Stimulated activated CD8-positive, alpha-beta memory T cell treated with anti-CD3 and anti-CD28 coated beads, Interleukin-15, amount 100 ng/mL, for 1 hour (primary cell): ENCODE data around the gene NKX6-2.
"Not testable (repeated sequence)": the region's sequence is repeated elsewhere in the genome, so short reads cannot be mapped to it uniquely, and the experiment has no call there.

Experiments used
- DNase-seq: peaks from one replicate; pipeline ENCODE4 v3.0.0-alpha.2; 2020; ENCODE audit warnings: low read depth

NKX6-2 gene

DNA sequence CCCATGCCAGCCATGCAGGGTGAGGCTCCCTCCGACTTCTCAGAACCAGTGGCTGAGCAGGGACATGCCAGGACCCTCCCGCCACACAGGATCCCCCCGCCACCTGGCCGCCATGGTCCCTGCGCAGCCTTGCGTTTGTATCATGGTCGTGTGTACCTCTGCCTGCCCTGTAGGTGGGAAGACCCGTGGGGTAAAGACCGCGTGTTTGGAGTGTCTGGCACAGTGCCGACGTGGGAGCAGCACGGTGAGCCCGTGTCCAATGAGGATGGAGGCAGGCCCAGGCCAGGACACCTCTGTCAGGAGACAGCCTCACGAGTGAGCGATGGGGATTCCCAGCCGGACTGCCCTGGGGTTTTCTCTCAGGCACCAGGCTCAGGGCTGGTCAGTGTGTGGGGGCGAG is 31.9 kb downstream of the NKX6-2 start:
- DNase-seq: no peak

DNA sequence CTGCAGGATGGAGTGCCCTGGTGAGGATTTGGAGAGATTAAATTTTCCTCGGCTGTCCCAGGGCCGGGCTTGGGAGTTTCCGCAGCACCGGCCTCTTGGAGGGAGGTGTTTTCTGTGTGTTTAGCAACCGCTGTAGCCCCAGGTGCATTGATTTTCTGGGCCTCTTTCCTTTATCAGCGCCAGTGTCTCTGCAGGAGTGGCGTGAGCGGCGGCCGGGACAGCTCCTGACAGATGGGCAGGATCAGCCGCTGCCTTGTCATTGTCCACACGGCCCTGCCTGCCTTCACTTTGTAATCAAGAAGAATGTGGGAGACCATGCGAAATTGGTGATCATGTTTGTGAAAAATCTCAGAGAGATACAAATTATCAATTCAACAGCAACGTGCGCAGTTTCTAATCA is 32.4 kb downstream of the NKX6-2 start:
- DNase-seq: no peak

DNA sequence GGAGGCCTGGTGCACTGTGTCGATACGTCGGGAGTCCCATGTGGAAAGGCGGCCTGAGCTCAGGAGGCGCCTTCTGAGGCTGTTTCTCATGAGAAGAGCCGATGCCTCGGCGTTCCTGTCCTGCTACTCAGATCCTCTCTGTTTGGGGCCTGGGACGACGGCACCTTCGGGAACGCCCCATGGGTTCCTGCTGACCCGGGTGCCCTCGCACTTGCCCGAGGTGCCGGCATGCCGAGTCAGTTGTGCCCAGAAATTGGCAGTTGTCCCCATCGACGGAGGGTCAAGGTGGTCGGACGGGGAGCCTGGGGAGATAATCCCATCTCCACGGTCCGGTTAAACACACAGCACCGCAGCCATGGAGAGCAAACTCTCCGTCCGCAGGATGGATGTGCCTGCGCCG is 33.0 kb downstream of the NKX6-2 start:
- no peak for DNase-seq

DNA sequence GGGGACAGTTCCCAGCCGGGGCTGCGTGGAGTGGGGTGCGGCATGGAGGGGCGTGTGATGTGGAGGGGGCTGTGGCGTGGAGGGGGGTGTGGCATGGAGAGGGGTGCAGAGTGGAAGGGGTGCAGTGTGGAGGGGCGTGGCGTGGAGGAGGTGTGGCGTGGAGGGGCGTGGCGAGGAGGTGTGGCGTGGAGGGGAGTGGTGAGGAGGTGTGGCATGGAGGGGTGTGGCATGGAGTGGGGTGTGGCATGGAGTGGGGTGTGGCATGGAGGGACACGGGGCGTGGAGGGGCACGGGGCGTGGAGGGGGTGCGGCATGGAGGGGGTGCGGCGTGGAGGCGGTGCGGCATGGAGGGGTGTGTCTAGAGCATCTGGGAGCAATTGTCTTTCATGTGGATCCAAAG is 33.6 kb downstream of the NKX6-2 start:
- DNase-seq: no peak

DNA sequence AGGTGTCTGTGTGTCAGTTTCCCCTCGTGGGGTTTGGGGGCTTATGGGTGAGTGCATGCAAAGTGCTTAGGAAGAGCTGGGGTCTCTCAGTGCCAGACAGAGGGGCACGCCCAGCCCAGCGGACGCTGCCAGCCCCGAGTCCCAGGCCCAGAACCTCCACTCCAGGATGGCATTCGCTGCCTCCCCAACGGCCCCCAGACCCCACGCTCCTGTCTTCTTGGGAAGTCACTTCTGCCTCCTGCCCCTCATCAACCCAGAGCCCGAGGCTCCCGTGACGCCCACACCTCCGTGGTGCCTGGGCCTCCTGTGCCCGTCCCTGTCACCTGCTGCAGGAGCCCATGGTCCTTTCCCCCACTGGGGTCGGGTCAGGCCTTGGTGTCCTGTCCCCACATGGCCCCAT is 35.0 kb downstream of the NKX6-2 start:
- no peak for DNase-seq

DNA sequence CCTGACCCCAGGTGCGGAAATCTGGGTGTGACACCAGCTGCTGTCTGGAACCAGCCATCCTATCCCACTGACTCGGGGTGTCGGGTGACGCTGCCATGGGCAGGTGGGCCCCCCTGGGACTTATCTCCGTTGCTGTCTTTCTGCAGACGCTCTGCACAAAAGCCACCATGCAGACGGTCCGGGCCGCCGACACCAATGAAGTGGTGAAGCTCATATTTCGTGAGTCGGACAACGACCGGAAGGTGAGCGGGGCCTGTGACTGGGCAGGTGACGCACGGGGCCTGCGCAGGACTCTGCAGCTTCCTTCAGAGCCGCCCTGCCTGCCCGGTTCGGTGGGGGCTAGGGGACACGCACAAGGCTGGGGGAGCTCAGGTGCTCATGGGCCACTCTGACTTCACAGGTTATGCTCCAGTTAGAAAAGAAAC is 36.6 kb downstream of the NKX6-2 start:
- DNase-seq: no peak

DNA sequence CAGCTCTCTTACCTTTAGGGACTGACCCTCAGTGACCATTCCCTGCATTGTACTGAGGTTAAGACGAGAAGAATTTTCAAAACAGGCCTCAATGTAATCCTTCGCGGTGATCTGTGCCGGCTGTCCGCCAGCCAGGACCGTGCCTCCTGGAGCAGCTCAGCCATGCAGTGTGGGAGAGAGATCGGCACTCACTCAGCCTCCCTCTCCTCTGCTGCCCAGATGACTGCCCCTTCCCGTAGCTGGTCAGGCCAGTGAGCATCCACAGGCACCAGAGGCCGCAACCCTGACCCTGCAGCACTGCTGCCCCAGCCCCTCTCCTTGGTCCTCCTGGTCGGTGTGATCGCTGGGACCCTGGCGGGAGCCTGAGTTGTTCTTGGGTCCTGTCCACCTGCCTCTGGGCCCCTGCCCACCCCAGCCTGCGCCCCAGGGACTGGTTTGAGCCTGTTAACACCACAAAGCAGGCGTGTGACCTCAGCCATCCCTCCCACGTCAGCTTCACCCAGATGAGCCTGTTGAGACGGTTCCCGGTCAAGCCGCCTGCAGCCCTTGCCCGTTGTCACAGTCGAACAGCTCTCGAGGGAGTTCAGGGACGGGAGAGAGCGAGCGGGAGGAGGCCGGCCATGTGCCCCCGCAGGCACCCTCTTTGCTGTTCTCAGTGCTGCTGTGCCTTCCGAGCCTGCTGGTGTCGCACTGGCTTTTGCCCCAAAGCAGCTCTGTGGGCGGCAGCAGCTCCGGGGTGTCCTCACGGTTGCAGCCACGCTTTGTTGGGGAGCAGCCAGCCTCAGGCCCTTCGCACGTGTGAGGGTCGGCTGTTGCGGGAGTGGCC is 37.2 kb downstream of the NKX6-2 start:
- DNase-seq: no peak

DNA sequence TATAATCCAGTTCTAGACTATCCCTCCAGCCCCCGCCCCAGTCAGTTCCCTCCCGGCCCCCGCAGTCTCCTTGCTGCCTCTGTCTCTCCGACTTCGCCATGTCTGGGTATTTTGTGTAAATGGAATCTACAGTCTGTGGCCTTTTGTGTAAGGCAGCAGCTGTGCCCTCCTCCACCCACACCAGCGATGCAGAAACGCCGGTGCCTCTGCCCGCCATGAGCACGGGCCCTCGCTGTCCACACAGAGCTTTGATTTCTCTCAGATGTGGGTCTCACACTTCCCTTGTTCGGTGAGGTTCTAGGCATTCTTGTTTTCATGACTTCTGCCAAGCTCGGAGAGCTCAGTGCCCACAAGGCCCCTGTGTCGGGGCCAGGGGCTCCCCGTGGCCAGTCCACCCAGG is 37.8 kb downstream of the NKX6-2 start:
- DNase-seq: no peak

DNA sequence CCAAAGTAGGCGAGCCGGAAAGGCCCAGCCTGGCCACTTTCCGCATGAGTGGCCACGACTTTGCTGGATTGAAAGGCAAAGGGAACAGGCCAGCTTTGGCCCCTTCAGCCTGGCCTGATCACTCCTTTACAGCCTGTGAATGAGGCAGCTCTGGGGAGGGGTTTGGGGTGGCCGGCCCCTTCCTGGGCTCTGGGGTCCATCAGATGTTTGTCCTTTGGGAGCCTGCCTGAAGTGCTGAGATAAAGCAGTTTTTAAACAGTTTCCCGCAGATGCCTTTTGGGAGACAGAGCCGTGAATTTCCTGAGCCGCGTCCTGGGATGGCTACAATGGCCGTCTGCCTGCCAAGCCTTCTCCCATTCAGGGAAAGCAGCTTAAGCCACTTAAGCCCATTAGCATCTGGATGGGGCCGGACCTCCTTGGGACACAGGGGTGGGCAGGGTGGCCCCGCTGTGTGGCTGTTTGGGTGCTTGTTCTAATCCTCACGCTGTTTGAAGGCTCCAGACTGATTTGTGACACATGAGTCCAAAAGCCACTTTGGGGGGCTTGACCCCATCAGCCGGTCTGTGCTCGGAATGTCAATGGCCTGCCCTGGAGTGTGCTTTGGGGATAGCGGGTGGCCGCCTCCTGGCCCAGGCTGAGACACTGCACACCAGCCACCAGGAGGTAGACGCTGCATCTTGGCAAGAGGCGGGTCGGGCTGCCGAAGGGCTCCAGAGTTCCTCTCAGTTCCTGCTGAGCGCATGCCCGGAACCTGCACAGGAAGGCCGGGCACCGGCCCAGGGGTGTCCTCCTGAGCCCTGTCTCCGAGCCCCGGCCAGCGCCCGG is 38.9 kb downstream of the NKX6-2 start:
- no peak for DNase-seq

DNA sequence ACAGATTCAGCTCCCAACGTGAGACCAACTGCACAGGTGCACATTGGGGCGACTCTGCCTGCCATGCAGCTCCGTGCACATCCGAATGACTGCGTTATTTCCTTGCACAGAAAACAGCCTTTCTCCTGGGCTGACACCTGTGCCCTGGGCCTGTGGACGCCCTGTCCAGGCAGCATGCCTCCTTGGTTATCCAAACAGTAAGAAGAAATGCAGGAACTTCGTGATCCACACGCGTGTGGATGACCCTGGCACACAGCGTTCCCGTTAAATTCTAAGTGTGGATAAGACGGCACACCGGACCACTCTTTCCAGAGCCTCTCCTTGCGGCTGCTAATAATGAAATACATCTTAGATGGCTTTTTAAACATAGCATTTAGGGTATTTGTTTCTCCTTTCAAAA is 39.6 kb downstream of the NKX6-2 start:
- no peak for DNase-seq

DNA sequence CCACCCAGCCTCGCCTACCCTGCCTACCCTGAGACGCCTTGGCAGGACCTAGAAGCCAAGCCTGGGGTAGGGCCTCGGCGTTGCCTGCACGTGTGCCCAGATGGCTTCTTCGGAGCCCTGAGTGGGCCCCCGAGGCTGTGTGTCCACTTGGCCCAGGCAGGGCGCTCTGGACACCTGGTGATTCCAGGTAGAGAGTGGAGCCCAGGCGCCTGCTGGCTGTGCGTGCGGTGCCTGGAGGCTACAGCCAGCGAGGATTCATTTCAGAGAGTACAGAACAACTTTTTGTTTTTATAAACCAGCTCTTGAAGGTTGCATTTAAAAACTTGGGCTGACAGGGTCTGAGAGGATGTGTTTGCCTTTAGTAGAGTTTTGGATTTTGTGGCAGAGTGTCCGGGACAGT is 40.0 kb downstream of the NKX6-2 start:
- no peak for DNase-seq

DNA sequence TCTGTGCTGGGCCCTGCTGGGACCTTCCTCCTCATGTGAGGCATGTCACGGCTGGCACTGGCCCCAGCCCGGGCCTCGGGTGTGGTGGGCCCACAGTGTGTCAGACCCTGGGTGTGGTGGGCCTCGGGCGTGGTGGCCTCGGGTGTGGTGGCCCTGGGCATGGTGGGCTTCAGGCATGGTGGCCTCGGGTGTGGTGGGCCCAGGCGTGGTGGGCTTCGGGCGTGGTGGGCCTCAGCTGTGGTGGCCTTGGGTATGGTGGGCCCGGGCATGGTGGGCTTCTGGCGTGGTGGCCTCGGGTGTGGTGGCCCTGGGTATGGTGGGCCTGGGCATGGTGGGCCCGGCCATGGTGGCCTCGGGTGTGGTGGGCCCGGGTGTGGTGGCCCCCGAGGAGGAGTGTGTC is 40.4 kb downstream of the NKX6-2 start:
- no peak for DNase-seq

DNA sequence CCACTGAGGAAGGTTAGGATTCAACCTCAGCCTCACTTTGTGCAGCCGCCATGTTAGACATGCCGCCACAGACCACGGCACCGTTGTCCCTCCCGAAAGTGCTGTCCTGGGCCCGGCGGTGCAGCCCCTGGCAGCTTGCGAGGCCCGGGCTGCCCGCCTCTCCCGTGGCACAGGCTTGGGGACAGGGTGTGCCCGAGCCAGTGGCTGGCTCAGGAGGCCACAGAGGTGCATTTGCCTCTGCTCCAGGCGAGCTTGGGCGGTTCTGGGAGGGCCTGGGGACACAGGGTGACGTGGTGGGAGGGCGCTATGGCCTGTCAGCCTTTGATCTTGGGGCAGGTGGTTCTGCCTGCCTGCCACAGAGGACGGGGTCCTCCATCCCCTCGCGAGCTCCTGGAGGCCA is 41.1 kb downstream of the NKX6-2 start:
- no peak for DNase-seq

DNA sequence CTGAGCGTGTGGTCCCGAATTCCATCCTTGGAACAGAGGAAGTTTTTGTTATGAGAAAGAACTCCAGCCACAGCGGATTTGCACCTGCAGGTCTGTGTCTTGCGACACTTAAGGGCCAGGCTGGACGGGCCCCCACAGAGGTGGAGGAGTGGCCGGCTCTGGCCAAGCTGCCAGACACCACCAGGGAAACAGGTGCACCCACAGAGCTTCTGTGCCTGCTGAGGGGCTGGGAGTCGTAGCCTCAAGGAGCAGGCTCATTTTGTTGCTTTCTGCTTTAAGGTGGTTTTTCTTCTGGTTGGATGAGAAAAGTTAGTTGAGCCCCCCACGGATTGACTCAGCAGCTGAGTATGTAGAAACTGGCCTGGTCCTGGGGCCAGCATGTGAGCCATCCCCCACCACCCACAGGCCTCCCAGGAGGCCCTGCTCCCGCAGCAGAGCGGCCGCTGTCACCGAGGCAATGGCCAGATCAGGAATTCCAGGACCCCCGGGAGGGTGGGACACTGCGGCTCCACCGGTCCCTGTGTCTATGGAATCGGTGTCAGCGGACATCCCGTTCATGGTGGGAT is 41.9 kb downstream of the NKX6-2 start:
- DNase-seq: no peak

DNA sequence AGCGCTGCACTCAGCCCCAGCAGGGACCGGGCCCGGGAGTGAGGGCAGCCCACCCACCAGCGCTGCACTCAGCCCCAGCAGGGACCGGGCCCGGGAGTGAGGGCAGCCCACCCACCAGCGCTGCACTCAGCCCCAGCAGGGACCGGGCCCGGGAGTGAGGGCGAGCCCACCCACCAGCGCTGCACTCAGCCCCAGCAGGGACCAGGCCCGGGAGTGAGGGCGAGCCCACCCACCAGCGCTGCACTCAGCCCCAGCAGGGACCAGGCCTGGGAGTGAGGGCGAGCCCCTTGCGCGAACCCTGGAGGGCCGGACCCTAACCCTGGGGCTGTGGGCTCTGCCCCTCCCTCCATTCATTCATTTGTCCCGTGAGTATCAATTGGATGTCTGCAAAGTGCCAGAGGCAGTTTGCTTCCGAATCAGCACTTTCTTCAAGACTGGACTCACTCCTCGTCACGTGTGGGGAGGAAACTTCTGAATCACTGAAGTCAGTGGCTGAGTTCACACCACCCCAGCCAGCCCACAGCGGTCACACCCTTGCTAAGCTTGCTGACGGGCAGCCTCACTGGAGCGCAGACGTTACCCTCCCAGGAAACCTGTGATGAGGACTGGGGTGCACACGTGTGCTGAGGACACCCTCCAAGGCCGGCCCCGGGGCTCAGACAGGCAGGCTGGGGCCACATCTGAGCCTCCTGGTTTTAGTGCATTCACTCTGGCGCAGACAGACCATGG is 42.6 kb downstream of the NKX6-2 start:
- not testable (repeated sequence) for DNase-seq

DNA sequence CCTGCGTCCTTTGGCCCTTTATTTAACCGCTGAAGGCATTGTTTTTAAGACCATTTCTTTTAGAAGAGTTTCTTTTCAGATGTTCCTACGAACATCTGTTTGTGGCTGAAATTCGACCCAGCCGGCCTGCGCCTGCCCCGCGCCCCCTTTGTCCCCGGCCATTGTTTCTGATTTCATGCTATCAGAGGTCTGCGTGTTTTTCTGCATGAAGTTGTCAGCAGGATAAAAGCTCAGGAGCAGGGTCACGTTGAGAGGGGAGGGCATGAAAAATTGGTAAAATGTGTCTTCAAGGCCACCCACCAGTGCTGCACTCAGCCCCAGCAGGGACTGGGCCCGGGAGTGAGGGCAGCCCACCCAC is 43.1 kb downstream of the NKX6-2 start:
- DNase-seq: no peak

DNA sequence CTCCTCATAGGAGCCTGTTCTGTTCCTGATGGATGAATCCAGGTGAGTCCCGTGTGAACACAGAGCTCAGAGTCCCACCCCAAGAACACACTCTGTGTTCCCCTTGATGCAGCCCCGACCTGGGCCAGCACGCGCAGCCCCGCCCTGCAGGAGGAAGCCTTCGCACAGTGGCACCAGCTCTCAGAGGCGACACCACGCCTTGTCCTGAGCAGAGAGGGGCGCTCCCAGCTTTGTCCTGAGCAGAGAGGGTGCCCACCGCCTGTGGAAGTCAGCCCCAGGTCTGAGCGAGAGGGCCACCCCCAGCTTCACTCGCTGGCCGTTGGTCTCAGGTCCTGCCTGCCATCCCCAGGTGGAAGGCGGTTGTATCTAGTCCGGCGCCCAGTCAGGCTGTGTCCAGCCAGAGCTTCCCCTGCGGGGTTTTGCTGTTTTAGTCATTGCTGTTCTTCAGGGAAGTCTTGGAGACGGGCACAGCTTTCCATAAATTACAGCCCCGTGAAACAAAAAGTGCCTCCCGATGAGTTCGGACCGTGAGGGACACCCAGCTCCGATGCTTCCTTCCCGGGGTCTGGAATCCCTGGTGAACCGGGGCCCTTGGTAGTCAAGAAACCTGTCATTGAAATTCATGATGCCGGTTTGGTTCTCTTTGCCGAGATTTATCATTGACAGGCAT is 43.6 kb downstream of the NKX6-2 start:
- no peak for DNase-seq

DNA sequence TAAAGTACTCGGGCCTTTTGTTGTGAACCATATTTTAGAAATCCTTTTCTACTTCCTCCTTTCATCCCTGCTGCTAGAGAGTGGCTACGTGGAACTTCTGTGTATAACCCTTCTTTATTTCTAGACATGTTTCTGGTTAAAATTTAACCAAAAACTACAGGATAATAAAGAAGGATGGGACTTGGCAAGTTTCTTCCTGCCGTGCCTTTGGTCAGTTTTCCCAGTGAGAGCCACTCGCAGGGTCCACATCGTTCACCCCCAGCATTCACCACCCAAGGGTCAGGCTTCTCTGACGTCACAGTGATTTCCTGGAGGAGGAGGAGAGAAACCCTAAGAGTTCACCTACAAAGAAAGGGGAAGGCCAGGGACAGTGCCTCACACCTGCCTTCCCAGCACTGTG is 45.4 kb downstream of the NKX6-2 start:
- no peak for DNase-seq

DNA sequence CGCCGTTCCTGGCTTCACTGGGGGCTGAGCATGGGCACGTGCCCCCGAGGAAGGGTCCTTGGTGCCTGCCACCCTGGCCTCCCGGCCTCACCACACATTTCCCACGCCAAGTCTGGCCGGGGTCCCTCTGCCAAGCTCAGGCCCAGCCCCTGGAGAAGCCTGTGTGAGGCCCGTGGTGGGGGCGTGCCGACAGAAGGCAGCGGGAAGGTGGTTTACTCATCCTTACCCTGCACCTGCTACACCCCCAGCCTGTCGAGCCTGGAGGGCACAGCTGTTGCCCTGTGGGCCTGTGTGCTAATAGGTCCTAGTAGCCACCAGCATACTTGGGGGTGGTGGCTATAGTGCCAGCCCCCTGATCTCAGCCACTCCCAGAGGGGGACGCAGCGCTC is 46.7 kb downstream of the NKX6-2 start:
- no peak for DNase-seq

DNA sequence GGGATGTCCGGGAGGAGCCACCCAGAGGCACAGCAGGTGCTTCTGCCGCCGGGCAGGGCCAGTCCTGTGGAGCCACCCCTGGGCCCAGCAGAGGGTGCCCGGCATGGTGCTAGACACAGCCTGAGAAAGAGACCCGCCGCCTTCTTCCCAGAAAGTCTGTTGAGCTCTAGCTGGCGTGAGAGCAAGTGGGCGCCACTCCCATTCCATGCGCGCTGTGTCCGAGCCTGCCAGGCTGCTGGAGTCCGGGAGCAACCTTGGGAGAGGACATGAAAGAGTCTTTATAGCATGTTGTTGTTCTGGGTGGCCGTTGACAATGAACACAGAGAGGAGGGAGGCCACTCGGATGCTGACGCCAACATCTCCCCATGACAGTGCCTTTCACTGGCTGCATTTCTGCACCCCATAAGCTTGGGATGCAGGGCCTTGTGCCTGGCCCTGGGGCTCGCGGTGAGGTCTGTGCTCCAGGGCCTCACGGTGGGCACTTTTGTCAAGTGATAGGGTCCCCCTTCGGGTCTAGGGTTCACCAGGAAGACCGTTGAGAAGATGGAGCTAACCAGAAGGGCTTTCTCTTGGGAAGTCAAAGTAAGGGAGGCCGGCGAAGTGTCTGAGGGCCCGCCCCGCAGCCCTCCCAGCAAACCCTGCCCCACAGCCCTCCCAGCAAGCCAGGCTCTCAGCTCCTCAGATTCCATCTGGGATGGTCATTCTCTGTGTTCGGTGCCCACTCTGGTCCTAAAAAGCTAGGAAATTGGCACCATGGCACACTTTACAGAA is 47.3 kb downstream of the NKX6-2 start:
- DNase-seq: no peak

DNA sequence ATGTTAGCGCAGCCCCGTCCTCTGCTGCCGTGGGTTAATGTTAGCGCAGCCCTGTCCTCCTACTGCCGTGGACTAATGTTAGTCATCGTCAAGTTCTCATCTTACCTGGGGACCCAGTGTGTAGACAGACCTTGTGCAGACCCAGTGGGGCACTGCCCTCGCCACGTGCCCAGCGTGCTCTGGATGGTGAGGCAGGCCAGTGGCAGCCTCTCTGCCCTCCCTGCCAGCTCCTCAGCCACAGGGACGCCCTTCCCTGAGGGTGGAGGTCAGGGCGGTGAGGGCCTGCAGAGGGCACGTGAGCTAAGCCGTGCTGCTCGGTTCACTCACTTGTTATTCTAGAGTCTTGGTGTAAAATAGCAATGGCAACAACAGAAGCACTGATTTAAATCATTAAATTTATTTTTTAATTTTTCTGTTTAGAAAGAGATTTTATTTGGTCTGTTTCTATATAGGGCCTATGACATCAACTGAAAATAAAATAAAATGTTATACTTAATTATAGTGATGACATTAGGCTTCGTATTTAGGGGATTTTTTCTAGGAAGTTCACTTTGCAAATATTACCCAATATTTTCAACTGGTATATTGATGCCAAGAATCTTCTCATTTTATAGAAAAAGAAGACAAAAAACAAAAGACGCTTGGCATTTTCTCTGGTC is 48.4 kb downstream of the NKX6-2 start:
- no peak for DNase-seq
